WTC11 (cell line): ENCODE results near the gene GPC6. TPM values are rescaled to one million over a fixed set of nuclear protein-coding genes. Genes with fewer than 3 reads are reported as not detected.

Experiments used
- AR ChIP-seq: fragments of 250-450 bp; sonication (Bioruptor Pico); IDR thresholded peaks from 2 replicates; pipeline ENCODE4 v1.9.0; 2021; ENCODE audit warnings: mild to moderate bottlenecking
- ETV6 ChIP-seq: sonication (generic); formaldehyde crosslinking; IDR thresholded peaks from 2 replicates; pipeline ENCODE4 v1.8.1; 2022; ENCODE audit warnings: mild to moderate bottlenecking, missing genetic modification reagents
- FOXP1 ChIP-seq: sonication (generic); formaldehyde crosslinking; IDR thresholded peaks from 2 replicates; pipeline ENCODE4 v1.8.0; 2022; ENCODE audit warnings: missing genetic modification reagents, mild to moderate bottlenecking, moderate library complexity, borderline replicate concordance
- GTF2I ChIP-seq: fragments of 250-450 bp; sonication (Bioruptor Pico); conservative IDR thresholded peaks from 2 replicates; pipeline ENCODE4 v1.4.0; 2021; ENCODE audit warnings: mild to moderate bottlenecking
- KAT7 ChIP-seq: sonication (generic); formaldehyde crosslinking; IDR thresholded peaks from 2 replicates; pipeline ENCODE4 v1.8.1; 2023; ENCODE audit warnings: missing genetic modification reagents, mild to moderate bottlenecking, borderline replicate concordance
- MXD4 ChIP-seq: fragments of 250-450 bp; sonication (Bioruptor Pico); IDR thresholded peaks from 2 replicates; pipeline ENCODE4 v1.8.0; 2021; ENCODE audit warnings: mild to moderate bottlenecking, moderate library complexity, borderline replicate concordance
- NFE2L1 ChIP-seq: sonication (generic); formaldehyde crosslinking; IDR thresholded peaks from 2 replicates; pipeline ENCODE4 v1.8.1; 2023; ENCODE audit warnings: missing genetic modification reagents
- NR1H2 ChIP-seq: sonication (generic); formaldehyde crosslinking; IDR thresholded peaks from 2 replicates; pipeline ENCODE4 v1.9.0; 2021; ENCODE audit warnings: mild to moderate bottlenecking, moderate library complexity, missing genetic modification reagents
- NR3C1 ChIP-seq: sonication (generic); formaldehyde crosslinking; conservative IDR thresholded peaks from 2 replicates; pipeline ENCODE4 v1.8.1; 2023; ENCODE audit warnings: low read depth, mild to moderate bottlenecking, missing genetic modification reagents
- RELA ChIP-seq: sonication (generic); formaldehyde crosslinking; IDR thresholded peaks from 2 replicates; pipeline ENCODE4 v1.8.1; 2022; ENCODE audit warnings: missing genetic modification reagents, mild to moderate bottlenecking, borderline replicate concordance
- SMAD3 ChIP-seq: sonication (generic); formaldehyde crosslinking; IDR thresholded peaks from 2 replicates; pipeline ENCODE4 v1.8.0; 2022; ENCODE audit warnings: missing genetic modification reagents, mild to moderate bottlenecking, borderline replicate concordance
- SOX15 ChIP-seq: fragments of 250-450 bp; sonication (Bioruptor Pico); IDR thresholded peaks from 2 replicates; pipeline ENCODE4 v1.9.0; 2021; ENCODE audit warnings: mild to moderate bottlenecking
- SP1 ChIP-seq: sonication (generic); formaldehyde crosslinking; conservative IDR thresholded peaks from 2 replicates; pipeline ENCODE4 v1.8.1; 2022; ENCODE audit warnings: missing genetic modification reagents
- ZNF232 ChIP-seq: sonication (generic); formaldehyde crosslinking; IDR thresholded peaks from 2 replicates; pipeline ENCODE4 v1.8.0; 2022; ENCODE audit warnings: mild to moderate bottlenecking, missing genetic modification reagents
- ZNF281 ChIP-seq: sonication (generic); formaldehyde crosslinking; IDR thresholded peaks from 2 replicates; pipeline ENCODE4 v1.8.0; 2023; ENCODE audit warnings: mild to moderate bottlenecking, missing genetic modification reagents
- ZNF423 ChIP-seq: fragments of 250-450 bp; sonication (Bioruptor Pico); IDR thresholded peaks from 2 replicates; pipeline ENCODE4 v2.1.2; 2022; ENCODE audit warnings: mild to moderate bottlenecking, moderate library complexity
- ZSCAN18 ChIP-seq: fragments of 250-450 bp; sonication (Bioruptor Pico); IDR thresholded peaks from 2 replicates; pipeline ENCODE4 v2.1.2; 2022; ENCODE audit warnings: mild to moderate bottlenecking, moderate library complexity
- total RNA-seq: library from RNA; stranded (reverse); gene quantifications from 3 replicates; pipeline ENCODE4 v1.2.3, GENCODE V29; 2021
- TF ChIP-seq, protein P1 (sequence below): sonication (generic); formaldehyde crosslinking; IDR thresholded peaks from 2 replicates; pipeline ENCODE4 v1.8.1; 2023; ENCODE audit warnings: mild to moderate bottlenecking, moderate library complexity, missing genetic modification reagents
- TF ChIP-seq, protein P2 (sequence below): sonication (generic); formaldehyde crosslinking; IDR thresholded peaks from 2 replicates; pipeline ENCODE4 v1.8.1; 2023; ENCODE audit warnings: mild to moderate bottlenecking, missing genetic modification reagents, borderline replicate concordance
- TF ChIP-seq, protein P3 (sequence below): sonication (generic); formaldehyde crosslinking; IDR thresholded peaks from 2 replicates; pipeline ENCODE4 v1.8.1; 2023; ENCODE audit warnings: mild to moderate bottlenecking, missing genetic modification reagents
- TF ChIP-seq, protein P4 (sequence below): sonication (generic); formaldehyde crosslinking; IDR thresholded peaks from 2 replicates; pipeline ENCODE4 v1.8.0; 2022; ENCODE audit warnings: mild to moderate bottlenecking, missing genetic modification reagents

Gene GPC6
- total RNA-seq, 1 experiment from 2014 or later: 19.5 TPM

- TF ChIP-seq NFE2L1 (CRISPR knock-in tag) (no peak), FOXP1 (CRISPR knock-in tag) (peak; percentile 33; the same call in 1 of the 2 replicates), SMAD3 (CRISPR knock-in tag) (no peak), NR1H2 (CRISPR knock-in tag) (no peak), ZSCAN18 (CRISPR knock-in tag) (no peak), RELA (CRISPR knock-in tag) (0 out of 2 replicates have a peak, but pooled peaks have one; percentile 20), ZNF232 (CRISPR knock-in tag) (0 out of 2 replicates have a peak, but pooled peaks have one; percentile 41), ZNF423 (CRISPR knock-in tag) (no peak), GTF2I (no peak), MXD4 (no peak), AR (no peak), KAT7 (CRISPR knock-in tag) (no peak; the same call in 1 of the 2 replicates), ZNF281 (CRISPR knock-in tag) (no peak), NR3C1 (CRISPR knock-in tag) (no peak), SP1 (no peak), ETV6 (CRISPR knock-in tag) (no peak), SOX15 (CRISPR knock-in tag) (no peak)
- TF ChIP-seq, protein P1, sequence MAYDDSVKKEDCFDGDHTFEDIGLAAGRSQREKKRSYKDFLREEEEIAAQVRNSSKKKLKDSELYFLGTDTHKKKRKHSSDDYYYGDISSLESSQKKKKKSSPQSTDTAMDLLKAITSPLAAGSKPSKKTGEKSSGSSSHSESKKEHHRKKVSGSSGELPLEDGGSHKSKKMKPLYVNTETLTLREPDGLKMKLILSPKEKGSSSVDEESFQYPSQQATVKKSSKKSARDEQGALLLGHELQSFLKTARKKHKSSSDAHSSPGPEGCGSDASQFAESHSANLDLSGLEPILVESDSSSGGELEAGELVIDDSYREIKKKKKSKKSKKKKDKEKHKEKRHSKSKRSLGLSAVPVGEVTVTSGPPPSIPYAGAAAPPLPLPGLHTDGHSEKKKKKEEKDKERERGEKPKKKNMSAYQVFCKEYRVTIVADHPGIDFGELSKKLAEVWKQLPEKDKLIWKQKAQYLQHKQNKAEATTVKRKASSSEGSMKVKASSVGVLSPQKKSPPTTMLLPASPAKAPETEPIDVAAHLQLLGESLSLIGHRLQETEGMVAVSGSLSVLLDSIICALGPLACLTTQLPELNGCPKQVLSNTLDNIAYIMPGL: peak; percentile 85
- TF ChIP-seq, protein P2, sequence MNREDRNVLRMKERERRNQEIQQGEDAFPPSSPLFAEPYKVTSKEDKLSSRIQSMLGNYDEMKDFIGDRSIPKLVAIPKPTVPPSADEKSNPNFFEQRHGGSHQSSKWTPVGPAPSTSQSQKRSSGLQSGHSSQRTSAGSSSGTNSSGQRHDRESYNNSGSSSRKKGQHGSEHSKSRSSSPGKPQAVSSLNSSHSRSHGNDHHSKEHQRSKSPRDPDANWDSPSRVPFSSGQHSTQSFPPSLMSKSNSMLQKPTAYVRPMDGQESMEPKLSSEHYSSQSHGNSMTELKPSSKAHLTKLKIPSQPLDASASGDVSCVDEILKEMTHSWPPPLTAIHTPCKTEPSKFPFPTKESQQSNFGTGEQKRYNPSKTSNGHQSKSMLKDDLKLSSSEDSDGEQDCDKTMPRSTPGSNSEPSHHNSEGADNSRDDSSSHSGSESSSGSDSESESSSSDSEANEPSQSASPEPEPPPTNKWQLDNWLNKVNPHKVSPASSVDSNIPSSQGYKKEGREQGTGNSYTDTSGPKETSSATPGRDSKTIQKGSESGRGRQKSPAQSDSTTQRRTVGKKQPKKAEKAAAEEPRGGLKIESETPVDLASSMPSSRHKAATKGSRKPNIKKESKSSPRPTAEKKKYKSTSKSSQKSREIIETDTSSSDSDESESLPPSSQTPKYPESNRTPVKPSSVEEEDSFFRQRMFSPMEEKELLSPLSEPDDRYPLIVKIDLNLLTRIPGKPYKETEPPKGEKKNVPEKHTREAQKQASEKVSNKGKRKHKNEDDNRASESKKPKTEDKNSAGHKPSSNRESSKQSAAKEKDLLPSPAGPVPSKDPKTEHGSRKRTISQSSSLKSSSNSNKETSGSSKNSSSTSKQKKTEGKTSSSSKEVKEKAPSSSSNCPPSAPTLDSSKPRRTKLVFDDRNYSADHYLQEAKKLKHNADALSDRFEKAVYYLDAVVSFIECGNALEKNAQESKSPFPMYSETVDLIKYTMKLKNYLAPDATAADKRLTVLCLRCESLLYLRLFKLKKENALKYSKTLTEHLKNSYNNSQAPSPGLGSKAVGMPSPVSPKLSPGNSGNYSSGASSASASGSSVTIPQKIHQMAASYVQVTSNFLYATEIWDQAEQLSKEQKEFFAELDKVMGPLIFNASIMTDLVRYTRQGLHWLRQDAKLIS (CRISPR knock-in tag): no peak
- TF ChIP-seq, protein P3, sequence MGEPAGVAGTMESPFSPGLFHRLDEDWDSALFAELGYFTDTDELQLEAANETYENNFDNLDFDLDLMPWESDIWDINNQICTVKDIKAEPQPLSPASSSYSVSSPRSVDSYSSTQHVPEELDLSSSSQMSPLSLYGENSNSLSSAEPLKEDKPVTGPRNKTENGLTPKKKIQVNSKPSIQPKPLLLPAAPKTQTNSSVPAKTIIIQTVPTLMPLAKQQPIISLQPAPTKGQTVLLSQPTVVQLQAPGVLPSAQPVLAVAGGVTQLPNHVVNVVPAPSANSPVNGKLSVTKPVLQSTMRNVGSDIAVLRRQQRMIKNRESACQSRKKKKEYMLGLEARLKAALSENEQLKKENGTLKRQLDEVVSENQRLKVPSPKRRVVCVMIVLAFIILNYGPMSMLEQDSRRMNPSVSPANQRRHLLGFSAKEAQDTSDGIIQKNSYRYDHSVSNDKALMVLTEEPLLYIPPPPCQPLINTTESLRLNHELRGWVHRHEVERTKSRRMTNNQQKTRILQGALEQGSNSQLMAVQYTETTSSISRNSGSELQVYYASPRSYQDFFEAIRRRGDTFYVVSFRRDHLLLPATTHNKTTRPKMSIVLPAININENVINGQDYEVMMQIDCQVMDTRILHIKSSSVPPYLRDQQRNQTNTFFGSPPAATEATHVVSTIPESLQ (CRISPR knock-in tag): no peak
- TF ChIP-seq, protein P4, sequence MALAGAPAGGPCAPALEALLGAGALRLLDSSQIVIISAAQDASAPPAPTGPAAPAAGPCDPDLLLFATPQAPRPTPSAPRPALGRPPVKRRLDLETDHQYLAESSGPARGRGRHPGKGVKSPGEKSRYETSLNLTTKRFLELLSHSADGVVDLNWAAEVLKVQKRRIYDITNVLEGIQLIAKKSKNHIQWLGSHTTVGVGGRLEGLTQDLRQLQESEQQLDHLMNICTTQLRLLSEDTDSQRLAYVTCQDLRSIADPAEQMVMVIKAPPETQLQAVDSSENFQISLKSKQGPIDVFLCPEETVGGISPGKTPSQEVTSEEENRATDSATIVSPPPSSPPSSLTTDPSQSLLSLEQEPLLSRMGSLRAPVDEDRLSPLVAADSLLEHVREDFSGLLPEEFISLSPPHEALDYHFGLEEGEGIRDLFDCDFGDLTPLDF (CRISPR knock-in tag): no peak
Observed at GRCh38 chr13:93227878-93228642, 1.5 kb downstream of the GPC6 start (continued).
